ENCODE results near the gene GABBR2.

GABBR2 gene

DNA sequence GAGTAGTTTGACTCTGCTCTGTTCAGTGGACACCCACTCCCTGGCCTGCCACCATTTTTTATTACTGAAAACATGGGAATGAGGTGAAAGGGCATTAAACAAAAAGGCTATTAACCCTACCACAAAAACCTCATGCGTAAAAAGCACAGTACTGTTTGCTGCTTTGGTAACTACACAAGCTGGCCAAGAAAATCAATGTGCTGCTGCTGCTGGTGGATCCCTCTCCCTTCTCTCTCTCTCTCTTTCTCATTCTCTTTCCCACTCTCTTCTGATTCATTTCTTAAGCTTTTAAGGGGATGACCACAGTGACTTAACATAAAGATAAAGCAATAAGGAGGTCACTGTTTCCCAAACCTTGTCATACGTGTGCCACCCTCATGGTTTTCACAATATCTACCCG is 270.1 kb downstream of the GABBR2 start:
- no peak for DNase-seq (ENCODE audit: low spot score)

DNA sequence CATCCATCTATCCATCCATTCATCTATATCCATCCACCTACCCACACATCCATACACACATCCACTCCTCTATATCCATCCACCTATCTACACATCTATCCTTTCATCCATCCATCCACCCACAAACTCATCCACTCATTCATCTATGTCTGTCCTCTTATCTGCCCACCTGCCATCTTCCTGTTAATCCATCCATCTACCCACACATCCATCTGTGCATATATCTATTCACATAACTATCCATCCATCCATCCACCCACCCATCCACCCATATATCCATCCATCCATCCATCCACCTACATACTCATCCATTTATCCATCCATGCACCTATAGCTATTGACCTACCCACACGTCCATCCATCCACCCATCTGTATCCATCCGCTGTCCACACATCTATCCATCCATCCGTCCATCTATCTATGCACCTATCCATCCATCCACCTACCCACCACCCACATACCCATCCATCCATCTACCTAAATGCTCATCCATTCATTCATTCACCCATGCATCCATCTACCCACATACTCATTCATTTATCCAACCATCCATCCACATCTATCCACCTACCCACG is 271.2 kb downstream of the GABBR2 start:
- no peak for DNase-seq (ENCODE audit: low spot score)

DNA sequence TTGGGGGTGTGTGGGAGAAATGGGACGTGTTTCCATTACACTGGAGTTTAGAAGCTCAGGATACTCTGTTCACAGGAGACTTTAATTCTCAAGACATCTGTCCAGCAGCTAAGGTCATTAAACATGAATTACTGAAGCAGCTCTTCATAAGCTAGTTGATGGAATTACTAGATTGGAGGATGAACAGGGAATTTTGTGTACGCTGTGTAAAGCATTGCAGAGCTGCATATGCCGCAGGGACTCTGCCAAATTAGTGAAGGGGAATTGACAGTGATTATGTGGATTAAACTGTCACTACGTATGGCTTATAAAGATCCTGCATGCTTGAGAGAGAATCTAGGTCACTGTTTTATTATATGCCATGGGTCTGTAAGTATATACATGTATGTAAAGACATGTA is 275.8 kb downstream of the GABBR2 start:
- no peak for DNase-seq (ENCODE audit: low spot score)

DNA sequence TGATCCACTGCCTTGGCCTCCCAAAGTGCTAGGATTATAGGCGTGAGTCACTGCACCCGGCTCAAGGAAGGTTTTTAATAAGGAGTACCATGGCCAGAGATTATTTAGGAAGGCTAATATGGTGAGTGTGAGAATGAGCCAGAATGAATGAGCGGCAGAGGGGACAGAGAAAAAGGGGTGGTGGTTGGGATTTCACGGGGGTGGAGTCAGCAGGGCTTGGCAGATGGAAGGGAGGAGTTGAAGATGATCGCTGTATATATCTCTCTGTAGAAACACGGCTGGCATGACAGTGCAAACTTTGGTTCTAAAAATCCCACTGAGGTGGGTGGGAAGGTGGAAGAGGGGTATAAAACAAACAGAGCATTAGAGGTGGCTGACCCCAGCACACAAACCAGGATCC is 276.6 kb downstream of the GABBR2 start:
- no peak for DNase-seq (ENCODE audit: low spot score)

DNA sequence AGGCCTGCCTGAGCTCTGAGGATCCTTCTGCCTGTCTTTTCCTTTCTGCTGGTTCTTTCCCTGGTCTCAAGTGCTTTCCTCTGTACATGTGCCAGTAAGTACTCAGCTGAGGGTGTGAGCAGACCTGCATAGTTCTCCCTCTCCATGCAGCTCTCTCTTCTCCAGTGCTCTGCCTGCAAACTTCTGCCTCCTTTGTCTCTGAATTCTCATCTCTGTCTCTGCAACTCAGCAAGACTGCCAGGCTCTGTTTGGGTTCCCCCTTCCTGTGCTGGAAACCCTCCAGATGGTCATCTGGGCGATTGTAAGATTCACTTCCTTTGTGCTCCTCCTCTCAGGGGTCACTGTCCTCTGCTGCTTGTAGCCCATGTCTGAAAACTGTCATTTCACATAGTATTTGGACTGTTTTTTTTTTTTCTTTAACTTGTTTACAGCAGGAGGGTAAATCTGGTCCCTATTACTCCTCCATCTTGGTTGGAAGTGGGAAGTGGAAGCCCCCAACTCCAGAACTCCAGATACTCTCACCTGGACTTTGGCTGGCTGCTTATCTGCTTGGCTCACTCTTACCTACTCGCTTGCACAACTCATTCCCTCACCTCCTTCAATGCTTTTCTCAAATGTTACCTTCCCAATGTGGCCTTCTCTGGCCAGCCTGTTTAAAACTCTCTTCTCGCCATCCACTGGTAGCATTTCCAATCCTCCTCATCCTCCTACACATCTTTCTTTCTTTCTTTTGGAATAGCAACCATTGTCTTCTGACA is 278.0 kb downstream of the GABBR2 start:
- no peak for DNase-seq (ENCODE audit: low spot score)

DNA sequence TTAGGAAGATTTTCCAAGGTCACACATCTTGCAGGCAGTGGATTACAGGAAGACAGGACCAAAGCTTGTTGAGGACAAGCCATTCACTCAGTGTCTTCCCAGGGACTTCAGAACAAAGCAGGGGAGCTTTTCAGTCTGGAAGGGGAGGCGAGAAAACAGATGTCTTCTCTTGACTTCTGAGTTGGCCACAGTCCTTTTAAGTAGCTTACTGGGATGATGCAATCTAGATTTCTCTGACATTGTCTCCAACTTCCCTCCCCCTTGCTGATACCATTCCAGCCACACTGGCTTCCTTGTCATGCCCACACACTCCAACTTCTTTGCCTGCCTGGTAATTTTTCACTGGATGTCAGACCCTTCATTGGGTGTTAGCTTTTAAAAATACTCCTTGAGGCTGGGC is 279.1 kb downstream of the GABBR2 start:
- DNase-seq (ENCODE audit: low spot score) = no peak

DNA sequence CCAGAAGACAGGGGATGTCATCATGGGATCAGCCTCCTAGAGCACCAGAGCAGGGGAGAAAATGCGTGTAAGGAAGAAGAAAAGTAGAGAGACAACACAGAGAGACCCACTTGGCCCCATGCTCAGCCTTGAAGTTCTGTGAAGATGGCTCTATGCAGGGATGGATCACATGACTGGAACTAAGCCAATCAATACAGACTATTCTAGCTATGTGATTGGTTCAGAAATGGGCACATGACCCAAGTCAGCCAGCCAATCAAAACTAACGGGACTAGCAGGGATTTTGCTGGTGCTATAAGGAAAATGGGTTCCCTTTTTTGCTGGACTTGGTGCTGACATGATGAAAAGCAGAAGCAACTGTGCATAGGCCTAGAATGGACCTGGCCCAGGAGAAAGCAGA is 280.3 kb downstream of the GABBR2 start:
- DNase-seq (ENCODE audit: low spot score) = no peak

DNA sequence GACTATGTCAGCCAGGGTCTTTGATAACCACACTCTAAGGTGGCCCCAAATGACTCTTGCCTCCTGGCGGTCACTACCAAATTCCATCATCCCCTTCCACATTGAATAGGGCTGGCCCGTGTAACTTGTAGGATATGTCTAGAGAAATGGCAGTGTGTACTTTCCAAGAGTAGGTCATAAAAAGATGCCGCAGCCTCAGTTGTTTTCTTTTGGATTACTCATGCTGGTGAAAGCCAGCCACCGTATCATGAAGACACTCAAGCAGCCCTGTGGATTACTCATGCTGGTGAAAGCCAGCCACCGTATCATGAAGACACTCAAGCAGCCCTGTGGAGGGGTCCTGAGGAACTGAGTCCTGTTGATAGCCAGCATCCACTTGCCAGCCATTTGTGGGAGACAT is 281.2 kb downstream of the GABBR2 start:
- DNase-seq (ENCODE audit: low spot score) = no peak

DNA sequence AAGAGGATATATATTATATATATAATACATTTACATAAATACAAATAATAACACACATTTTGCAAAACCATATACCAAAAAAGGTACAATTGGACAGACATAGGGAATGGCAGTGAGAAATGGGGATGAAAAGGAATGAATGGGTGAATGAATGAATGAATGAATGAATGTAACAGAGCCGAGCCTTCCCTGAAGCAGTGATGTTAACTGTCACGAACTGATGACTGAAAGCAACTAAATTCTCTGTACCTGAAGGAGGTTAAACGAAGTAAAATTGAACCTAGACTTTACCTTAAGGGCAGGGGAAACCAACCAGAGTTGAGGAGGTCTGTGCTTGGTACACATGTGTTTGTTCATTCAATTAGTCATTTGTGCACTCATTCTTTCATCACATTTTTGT is 283.7 kb downstream of the GABBR2 start:
- DNase-seq (ENCODE audit: low spot score) = no peak

DNA sequence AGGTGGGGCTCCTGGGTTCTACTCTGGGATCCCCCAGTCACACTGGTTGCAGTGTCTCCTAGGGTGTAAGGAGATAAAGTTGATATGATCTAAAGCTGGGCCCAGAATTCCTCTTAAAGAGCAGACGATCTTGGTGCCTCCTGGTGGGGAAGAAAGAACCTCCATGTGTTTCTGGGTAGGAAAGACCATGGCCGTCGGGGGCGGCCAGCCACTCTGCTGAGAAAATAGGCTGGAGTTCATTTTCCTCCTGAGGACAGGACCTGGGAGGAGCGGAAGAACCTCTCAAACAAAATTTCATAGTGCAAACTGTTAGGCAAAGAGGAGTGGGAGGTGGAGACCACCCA is 289.5 kb downstream of the GABBR2 start:
- no peak for DNase-seq (ENCODE audit: low spot score)

DNA sequence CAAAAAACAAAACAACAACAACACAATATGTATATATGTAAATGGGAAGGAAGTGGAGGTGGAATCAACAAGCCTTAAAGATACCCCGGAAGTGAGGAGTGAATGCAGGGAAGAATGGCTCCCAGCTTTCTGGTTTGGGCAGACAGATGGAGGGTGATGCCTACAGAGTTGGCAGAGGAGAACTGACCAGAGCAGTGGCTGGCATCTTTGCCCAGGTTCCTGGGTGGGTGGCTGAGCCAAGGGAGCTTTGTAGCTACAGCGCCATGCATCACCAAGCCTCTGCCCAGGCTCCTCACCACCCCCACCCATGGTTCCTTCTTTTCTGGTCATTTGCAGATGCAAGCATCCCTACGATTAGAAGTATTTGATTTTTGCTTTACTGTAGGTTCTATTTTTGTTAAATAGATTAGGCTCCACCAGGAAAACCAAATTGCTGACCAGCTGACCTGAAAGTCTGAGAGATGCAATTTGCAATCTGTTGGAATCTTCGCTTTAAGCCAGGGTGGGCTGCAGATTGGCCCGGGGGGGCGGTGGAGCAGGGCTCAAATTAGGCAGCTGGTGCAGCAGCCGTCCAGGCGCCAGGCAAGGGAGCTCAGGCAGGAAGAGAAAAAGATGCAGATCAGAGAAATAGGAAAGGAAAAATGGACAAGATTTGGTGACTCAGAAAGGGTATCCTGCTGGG is 290.0 kb downstream of the GABBR2 start:
- DNase-seq (ENCODE audit: low spot score) = no peak

DNA sequence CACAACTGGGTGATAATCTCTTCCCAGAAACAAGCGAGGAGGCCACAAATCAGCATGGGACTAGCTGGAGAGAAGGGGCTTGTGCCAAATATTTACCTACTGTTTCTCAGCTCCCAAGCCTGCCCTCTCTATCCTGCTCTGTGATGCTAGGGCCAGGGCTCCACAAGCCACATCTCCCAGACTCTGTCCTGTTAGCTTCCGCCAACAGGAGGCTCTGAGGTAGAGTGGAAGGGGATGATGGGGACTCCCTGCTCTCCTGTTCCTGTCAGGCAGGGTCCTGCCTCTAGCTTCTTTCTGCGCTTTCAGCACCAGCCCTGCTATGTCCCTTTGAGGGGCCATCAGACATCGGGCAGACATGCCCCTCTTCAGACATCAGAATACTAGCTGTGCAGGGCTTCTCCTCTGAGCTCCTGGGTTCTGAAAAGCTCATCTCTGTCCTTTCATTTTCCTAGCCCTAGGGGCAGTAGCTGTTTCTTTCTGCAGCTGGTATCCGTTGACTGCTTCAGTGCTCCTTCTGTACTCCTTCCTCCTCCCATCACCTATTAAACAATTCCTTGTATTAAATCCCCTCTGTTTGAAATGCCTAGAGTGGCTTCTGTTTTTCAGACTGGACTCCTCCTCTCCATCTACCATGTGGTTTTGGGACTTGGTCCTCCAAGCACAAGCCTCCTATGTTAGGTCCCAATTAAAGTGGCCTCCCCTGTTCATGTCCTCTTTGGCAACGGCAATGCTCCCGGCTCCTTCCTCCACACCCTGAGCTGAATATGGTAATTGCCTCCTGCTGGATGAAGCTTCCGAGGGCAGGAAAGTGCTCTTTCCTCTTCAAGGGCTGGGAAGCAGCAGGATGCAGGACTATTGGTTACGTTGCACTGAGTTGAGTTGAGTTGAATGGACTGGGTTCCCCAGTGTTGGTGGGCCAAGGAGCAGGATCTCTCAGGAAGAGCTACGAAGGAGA is 292.2 kb downstream of the GABBR2 start:
- DNase-seq (ENCODE audit: low spot score) = no peak

DNA sequence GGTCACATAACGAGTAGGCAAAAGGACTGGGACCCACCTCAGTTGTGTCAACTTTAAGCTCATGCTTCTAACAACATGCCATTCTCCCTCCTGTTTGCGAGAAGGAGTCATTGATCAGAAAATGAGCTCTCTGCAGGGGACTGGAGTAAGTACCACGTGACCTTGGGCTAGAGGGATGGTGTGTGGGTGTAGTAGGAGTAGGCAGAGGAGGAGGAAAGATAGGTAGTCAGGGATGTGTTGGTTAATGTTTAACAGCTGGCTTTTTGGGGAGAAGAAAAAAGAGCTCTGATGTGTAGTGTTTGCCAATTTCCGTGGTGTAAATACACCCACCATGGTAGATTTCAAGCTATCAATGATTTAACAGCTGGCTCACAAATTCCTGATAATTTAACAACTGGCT is 293.0 kb downstream of the GABBR2 start:
- DNase-seq (ENCODE audit: low spot score) = no peak

DNA sequence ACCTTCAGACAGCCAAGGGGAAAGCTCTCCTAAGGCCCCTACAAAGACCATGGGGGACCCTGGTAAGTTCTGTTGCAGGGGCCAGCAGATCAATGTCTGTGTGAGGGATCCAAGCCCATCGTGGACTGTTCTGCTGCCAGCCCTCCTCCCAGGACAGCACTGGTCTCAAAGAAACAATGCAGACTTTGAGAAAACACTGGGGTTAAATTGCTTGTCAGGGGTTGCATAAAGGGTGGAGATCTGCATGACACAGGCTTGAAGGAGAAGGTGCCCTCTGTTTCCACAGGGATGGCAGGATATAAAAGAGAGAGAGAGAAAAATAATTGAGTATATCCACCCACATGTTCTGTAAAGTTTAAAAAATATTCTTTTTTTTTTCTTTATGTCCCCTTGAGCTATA is 295.7 kb downstream of the GABBR2 start:
- DNase-seq (ENCODE audit: low spot score) = no peak

DNA sequence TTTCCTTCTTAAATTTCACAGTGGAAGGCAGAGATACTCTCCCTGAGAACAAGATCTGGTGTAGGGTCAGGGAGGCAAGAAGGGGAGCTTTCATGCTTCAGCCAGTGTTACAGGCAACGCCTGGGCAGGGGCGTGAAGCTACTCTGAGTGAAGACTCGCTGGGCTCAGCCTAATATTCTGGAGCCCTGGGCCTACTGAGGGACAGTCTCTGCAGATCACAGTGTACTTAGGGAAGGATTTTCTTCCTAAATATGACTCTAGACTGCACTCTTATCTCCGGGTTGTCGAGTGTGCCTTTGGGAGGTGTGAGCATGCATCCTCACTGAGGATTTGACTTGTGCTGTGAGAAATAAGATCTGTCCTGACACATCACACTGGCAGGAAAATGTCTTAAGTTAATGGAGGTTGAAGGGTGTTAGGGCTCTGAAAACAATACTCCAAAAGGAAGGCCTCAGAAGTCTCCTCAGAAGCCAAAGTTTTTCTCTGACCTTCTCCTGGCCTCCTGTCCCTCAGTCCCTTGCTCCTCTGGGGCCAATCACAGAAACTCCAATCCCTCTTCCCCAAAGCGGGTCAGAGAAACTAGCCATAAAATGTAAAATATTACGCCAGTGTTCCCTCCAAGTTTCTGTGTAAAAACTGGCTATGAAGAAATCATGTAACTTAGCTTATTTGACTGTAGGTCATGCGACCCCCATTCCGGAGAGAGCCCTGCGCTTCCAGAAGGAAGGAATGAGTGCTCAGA is 296.5 kb downstream of the GABBR2 start:
- no peak for DNase-seq (ENCODE audit: low spot score)

DNA sequence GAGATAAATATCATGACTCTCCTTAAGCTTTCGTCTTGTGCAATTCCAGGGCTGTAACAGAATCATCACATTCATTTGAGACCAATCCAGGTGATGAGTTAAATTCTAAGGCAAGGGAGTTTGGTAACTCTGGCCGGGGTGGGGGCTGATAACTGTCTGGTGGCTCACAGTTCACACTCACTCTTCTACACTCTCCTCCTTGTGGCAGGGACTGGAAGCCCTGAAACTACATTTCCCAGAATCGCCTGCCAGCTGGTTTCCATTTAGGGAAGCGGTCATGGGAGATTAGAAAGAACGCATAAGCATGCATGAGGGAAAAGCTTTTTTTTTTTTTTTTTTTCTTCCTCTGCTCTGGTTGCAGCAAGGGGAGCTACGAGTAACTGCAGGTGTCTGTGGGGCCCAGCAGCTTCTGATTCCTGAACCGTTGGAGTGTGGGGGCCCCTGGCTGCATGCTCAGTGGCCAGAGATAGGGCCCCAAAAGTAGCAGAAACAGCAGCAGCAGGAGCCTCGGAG is 298.5 kb downstream of the GABBR2 start:
- no peak for DNase-seq (ENCODE audit: low spot score)

DNA sequence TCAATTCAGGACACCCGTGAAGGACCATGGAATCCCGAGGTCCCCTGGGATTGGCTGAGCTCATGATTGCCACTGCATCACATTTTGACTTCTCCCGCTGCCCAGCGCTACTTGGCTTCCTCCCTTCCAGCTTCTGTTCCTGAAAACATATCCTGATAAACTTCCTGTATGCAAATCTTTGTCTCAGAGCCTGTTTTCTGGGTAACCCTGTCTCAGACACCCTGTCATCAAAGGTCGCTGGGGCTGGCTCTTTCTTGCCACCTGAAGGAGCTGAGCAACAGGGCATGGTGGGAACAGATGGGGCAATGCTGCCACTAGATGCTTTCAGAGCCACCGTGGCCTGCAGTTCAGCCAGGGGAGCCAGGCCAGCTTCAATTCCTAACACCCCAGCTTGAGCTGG is 299.0 kb downstream of the GABBR2 start:
- DNase-seq (ENCODE audit: low spot score) = no peak

DNA sequence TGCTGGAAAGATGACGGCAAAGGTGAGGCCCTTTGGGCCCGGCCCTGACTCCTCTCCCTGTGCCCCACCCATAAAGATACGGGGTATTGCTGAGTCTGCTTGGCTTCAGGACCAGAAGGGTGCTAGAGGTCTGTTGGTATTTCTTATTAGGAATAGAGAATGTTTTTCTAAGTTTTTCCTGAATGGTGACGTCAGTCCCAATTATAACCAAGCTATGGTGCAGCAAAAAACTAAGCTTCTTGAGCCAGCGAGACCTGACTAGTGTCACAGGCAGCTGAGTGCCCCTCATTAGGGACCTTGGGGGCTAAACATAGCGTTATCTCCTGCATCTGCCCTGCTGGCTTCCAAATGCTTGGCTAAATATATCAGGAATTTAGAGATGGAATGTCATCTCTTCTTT is 302.3 kb downstream of the GABBR2 start:
- DNase-seq (ENCODE audit: low spot score) = no peak

DNA sequence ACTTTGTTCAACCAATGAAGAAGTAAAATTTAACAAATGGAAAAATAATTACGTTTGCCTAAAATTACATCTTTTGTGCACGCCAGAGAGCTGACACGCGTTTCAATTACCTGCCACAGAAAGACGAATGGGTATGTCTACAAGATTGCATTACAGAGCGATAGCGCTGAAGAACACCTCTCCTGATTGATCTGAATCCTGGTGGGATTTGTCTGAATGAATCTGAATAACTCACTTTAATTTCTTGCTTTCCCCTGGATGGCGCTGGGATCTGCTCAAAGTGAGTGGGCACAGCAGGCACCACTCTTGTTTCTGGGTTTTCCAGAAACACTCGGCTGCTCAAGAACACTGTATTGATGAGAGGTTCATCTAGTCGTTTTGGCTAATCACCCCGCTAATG is 304.5 kb downstream of the GABBR2 start:
- DNase-seq (ENCODE audit: low spot score) = no peak

DNA sequence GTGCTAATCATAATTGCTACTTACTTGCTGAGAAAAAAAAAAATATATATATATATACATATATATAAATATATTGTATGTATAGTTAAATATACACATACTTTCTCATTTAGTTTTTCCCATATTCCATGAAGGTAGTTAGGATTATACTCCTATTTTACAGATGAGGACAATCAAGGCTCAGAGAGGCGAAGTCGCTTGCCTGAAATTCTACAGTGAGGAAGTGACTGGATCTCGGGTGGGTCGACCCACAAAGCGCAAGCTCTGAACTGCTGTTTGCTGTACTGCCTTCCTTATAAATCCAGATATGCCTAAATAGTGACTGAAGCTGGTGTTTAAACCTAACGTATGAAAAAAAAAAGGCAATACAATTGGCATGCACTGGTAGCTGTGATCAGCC is 305.0 kb downstream of the GABBR2 start:
- DNase-seq (ENCODE audit: low spot score) = no peak

DNA sequence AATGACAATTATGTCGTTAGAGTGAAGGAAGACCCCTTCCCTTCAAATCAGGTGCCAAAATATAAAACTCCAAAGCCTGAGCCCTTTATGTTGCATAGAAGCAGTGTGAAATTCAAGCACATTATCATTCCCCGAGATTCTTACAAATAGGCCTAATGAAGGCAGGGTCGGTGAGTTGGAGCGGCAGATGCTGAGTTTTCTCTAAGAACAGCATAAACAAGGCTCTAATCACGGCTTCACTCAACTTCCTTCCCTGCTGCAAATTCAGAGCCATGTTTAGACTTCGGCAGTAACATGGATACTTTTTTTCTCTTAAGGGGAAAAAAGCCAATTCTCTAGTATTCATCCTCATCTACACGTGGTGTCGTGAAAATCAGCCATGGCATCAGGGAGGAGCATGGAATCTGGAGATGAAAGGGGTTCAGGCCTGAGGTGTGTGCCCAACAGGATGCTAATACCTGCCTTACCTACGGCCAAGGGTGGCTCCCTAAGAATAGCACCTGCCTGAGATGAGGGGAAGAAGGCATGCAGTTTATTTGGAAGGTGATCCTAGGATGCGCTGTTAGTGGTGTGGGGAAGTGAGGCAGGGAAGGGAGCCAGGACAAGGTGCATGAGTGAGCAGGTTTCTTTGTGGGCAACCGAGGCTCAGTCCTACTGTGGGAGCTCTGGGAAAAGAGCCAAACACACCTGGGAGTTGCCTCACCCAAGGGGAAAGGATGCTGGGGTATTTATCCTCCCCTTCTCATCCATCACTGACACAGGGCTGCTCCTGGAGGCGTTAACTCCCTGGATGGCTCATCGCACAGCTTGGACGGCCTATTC is 306.5 kb downstream of the GABBR2 start:
- DNase-seq (ENCODE audit: low spot score) = no peak

All from CD4-positive, alpha-beta T cell treated with Interleukin-15 for 4 hours (primary cell).